Lower lobe of right lung (tissue), 2 donors: ENCODE results near the gene MXD1. TPM values are rescaled to one million over a fixed set of nuclear protein-coding genes. Genes with fewer than 3 reads are reported as not detected.

Experiments
- ATAC-seq, 2 donors: fragments of 200-7000 bp; cut with Tn5 transposase; one replicate each; pipeline ENCODE4 v1.9.1; 2020 to 2022; ENCODE audit warnings: mild to moderate bottlenecking in 2 of 2, moderate library complexity in 2 of 2
- DNase-seq: peaks from one replicate; pipeline ENCODE4 v3.0.0-alpha.2; 2020
- H3K27ac ChIP-seq: fragments of 200-600 bp; one replicate; pipeline ENCODE4 v1.8.0; 2022
- H3K27me3 ChIP-seq: fragments of 200-600 bp; one replicate; pipeline ENCODE4 v1.8.0; 2022; ENCODE audit warnings: low read depth
- H3K36me3 ChIP-seq: fragments of 200-600 bp; one replicate; pipeline ENCODE4 v1.8.0; 2022; ENCODE audit warnings: mild to moderate bottlenecking
- H3K4me1 ChIP-seq: fragments of 200-600 bp; one replicate; pipeline ENCODE4 v1.8.0; 2022
- H3K4me3 ChIP-seq: fragments of 200-600 bp; one replicate; pipeline ENCODE4 v1.8.0; 2022; ENCODE audit warnings: mild to moderate bottlenecking
- H3K9me3 ChIP-seq: fragments of 200-600 bp; one replicate; pipeline ENCODE4 v1.8.0; 2022
- intact Hi-C: fragments of 100-400 bp; cut with DNase I; formaldehyde crosslinking; loops from one replicate; pipeline ENCODE4 v1.11.0; 2022
- total RNA-seq: library from RNA; stranded (reverse); fragmentation: NEBNext Ultra II Directional; extraction: Animal tissue kit (Norgen Biotek cat#: 25700); gene quantifications from one replicate; pipeline ENCODE4 v1.2.1, GENCODE V29; 2021
- TF ChIP-seq, protein P1 (sequence below): fragments of 200-600 bp; IDR thresholded peaks from one replicate; pipeline ENCODE4 v1.8.0; 2022; ENCODE audit warnings: antibody characterized with exemption, mild to moderate bottlenecking
- donor health status: DM: no; HTN: yes; CAD: no; lungs with severe emphysema.

Gene MXD1
- total RNA-seq, 1 donor from 2014 or later = 33.8 TPM

DNA sequence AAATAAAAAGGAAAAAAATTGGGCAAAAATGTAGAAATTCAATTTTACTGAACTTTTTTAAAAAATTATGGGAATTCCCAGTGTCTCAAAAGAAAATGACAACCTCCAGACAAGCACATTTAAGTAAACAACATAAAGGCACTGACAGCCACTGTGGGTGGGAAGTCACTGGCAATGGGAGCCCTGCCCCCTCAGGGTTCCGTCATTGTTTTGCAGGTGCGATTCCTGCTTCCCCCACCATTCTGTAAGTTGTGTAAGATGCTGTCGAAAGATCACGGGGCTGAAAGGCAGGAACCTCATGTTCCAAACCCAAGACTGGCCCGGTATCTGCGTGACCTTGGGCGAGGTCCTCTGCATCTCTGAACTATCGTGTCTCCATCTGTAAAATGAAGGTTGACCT, 62.3 kb downstream of the MXD1 start:
- ATAC-seq (peak in 1 of 2 donors; percentile 24), DNase-seq (peak; percentile 59)
- intact Hi-C loops = no loop called here
- Histone ChIP-seq H3K36me3 (no peaks in the 10 kb centered on the region), H3K4me3 (no peak overlapping the region), H3K9me3 (no peaks in the 10 kb centered on the region), H3K27me3 (no peaks in the 10 kb centered on the region), H3K4me1 (no peaks in the 10 kb centered on the region), H3K27ac (no peak overlapping the region)
- TF ChIP-seq, protein P1, sequence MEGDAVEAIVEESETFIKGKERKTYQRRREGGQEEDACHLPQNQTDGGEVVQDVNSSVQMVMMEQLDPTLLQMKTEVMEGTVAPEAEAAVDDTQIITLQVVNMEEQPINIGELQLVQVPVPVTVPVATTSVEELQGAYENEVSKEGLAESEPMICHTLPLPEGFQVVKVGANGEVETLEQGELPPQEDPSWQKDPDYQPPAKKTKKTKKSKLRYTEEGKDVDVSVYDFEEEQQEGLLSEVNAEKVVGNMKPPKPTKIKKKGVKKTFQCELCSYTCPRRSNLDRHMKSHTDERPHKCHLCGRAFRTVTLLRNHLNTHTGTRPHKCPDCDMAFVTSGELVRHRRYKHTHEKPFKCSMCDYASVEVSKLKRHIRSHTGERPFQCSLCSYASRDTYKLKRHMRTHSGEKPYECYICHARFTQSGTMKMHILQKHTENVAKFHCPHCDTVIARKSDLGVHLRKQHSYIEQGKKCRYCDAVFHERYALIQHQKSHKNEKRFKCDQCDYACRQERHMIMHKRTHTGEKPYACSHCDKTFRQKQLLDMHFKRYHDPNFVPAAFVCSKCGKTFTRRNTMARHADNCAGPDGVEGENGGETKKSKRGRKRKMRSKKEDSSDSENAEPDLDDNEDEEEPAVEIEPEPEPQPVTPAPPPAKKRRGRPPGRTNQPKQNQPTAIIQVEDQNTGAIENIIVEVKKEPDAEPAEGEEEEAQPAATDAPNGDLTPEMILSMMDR = no peak

- no peaks in the 10 kb centered on the region for H3K36me3 ChIP-seq
- TF ChIP-seq, protein P1 = no peak
- H3K27ac ChIP-seq = peak overlapping the region; percentile 37
- H3K4me1 ChIP-seq = no peaks in the 10 kb centered on the region
- no peak for DNase-seq
- no peaks in the 10 kb centered on the region for H3K9me3 ChIP-seq
- H3K4me3 ChIP-seq = no peak overlapping the region
- ATAC-seq = no peak
- intact Hi-C loops = no loop called here
- no peaks in the 10 kb centered on the region for H3K27me3 ChIP-seq
Measured at GRCh38 chr2:69977906-69978482, 63.1 kb downstream of the MXD1 start.

DNA sequence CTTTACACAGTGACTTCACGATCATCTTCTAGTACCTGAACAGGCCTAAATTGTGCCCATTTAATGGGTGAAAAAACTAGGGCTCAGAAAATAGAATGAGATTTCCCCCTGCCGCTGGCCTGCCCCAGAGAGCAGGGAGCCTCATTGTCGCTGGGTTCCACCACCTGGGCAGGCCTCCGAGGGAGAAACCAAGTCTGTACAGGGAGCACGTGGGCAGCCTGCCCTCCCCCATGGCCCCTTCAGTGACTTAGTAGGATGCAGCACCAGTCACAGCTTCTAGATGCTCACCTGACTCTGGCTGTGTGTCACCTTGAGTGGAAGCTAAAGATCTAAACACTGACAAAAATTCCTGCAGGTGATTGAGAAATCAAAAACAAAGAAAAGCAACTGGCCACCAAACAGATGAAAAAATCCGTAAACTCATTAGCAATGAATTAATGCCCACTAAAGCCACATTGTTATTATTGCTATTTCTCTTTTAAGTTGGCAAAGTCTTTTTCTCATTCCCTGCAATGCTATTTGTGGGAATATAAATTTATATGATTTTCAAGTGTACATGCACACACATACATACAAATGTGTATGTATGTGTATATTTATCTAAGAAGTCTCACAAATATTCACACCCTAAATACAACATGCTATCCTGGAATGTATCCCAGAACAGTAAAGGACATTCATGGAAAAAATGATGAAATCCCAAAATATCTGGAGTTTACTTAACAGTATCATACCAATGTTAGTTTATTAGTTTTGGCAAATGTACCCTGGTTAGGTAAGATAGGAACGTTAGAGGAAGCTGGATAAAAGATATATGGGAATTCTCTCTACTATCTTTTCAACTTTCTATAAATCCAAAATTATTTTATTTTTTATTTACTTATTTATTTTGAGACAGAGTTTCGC, 65.2 kb downstream of the MXD1 start:
- DNase-seq (no peak), ATAC-seq (no peak)
- H3K27me3 ChIP-seq = no peaks in the 10 kb centered on the region
- H3K4me3 ChIP-seq = no peak overlapping the region
- no peaks in the 10 kb centered on the region for H3K9me3 ChIP-seq
- TF ChIP-seq, protein P1 = no peak
- intact Hi-C loops = no loop called here
- no peak overlapping the region for H3K27ac ChIP-seq
- no peaks in the 10 kb centered on the region for H3K36me3 ChIP-seq
- H3K4me1 ChIP-seq = no peaks in the 10 kb centered on the region

DNA sequence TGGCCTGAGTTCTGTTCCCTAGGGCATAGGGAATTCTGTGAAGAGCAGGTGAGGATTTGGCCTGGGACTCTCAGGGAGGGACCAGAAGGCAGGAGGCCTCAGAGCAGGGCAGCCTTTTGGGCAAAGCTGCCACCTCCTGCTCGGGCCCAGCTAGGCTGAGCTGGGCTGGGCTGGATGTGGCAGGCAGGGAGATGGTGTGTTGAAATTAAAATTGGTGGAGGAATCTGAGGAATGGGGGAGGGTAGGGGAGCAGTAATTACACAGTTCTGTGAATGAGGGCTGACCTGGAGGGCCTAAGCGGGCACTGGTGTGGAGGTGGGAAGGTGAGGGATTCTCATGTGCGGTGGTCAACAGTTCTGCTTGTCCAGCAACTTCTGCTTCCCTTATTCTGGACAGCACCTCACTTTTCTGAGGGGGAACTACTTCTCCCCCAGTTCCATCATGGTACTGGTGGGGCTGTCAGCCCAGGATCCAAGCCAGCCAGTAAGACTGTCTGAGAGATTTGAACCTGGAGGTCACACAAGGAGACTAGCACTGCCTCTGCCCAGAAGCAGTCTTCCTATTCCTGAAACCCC, 68.6 kb downstream of the MXD1 start:
- no peaks in the 10 kb centered on the region for H3K9me3 ChIP-seq
- no peak overlapping the region for H3K4me3 ChIP-seq
- H3K27ac ChIP-seq = no peak overlapping the region
- H3K27me3 ChIP-seq = no peaks in the 10 kb centered on the region
- ATAC-seq (no peak), DNase-seq (no peak)
- intact Hi-C loops = no loop called here
- TF ChIP-seq, protein P1 = no peak
- no peaks in the 10 kb centered on the region for H3K4me1 ChIP-seq
- H3K36me3 ChIP-seq = no peaks in the 10 kb centered on the region

GRCh38 chr2:69985216-69985615, 70.3 kb downstream of the MXD1 start:
- Histone ChIP-seq H3K27ac (no peak overlapping the region), H3K27me3 (no peaks in the 10 kb centered on the region)
- intact Hi-C loops = no loop called here

More at GRCh38 chr2:69985216-69985615, 70.3 kb downstream of the MXD1 start:
- ATAC-seq = no peak
- no peak for DNase-seq
- no peaks in the 10 kb centered on the region for H3K9me3 ChIP-seq
- no peaks in the 10 kb centered on the region for H3K4me1 ChIP-seq
- no peak overlapping the region for H3K4me3 ChIP-seq
- TF ChIP-seq, protein P1 = no peak
- no peaks in the 10 kb centered on the region for H3K36me3 ChIP-seq
